ENCODE measurements around the gene NDUFC2. TPM values are rescaled to one million over a fixed set of nuclear protein-coding genes. Genes with fewer than 3 reads are reported as not detected.
A peak's percentile ranks its signal among the peaks of the same experiment; 100 is the strongest.

Gene NDUFC2
- total RNA-seq, 1 donor from 2014 or later, result 98.5 TPM

- no peaks in the 10 kb centered on the region for H3K27me3 ChIP-seq (ENCODE audit: control insufficient read depth, insufficient read depth, low read length)
Observed at GRCh38 chr11:78025378-78025777, 54.3 kb downstream of the NDUFC2 start.

GRCh38 chr11:78023426-78023825 lies 56.2 kb downstream of the NDUFC2 start:
- Histone ChIP-seq H3K27me3 (ENCODE audit: control insufficient read depth, insufficient read depth, low read length) (no peaks in the 10 kb centered on the region), H3K4me3 (ENCODE audit: low read depth, low read length) (peak overlapping the region; percentile 53), H3K36me3 (ENCODE audit: control insufficient read depth, insufficient read depth, low read length) (no peaks in the 10 kb centered on the region)
- no peak for DNase-seq (ENCODE audit: low read depth)
- no peak for TF ChIP-seq CTCF (IDR thresholded peaks at IDR 0.05; ENCODE audit: insufficient read depth, low read length, poor library complexity, severe bottlenecking)

More at GRCh38 chr11:78025378-78025777, 54.3 kb downstream of the NDUFC2 start:
- no peak for DNase-seq (ENCODE audit: low read depth)
- no peaks in the 10 kb centered on the region for H3K36me3 ChIP-seq (ENCODE audit: control insufficient read depth, insufficient read depth, low read length)
- TF ChIP-seq CTCF (IDR thresholded peaks at IDR 0.05; ENCODE audit: insufficient read depth, low read length, poor library complexity, severe bottlenecking), result no peak
- H3K4me3 ChIP-seq (ENCODE audit: low read depth, low read length), result no peak overlapping the region

- no peak for DNase-seq (ENCODE audit: low read depth)
- Histone ChIP-seq H3K4me3 (ENCODE audit: low read depth, low read length) (peak within 1 kb of the TSS; percentile 53), H3K27me3 (ENCODE audit: control insufficient read depth, insufficient read depth, low read length) (no peaks in the 10 kb centered on the region), H3K36me3 (ENCODE audit: control insufficient read depth, insufficient read depth, low read length) (no peaks in the 10 kb centered on the region)
- TF ChIP-seq CTCF (IDR thresholded peaks at IDR 0.05; ENCODE audit: insufficient read depth, low read length, poor library complexity, severe bottlenecking), result no peak
Observed at GRCh38 chr11:78022397-78023396, 57.0 kb downstream of the NDUFC2 start, which contains the start of gene KCTD14. KCTD14 (minus strand) TSS chr11:78023276; CDS start chr11:78023249, 27 bp downstream.

- DNase-seq (ENCODE audit: low read depth), result no peak
- Histone ChIP-seq H3K27me3 (ENCODE audit: control insufficient read depth, insufficient read depth, low read length) (no peaks in the 10 kb centered on the region), H3K4me3 (ENCODE audit: low read depth, low read length) (no peak overlapping the region), H3K36me3 (ENCODE audit: control insufficient read depth, insufficient read depth, low read length) (no peaks in the 10 kb centered on the region)
- no peak for TF ChIP-seq CTCF (IDR thresholded peaks at IDR 0.05; ENCODE audit: insufficient read depth, low read length, poor library complexity, severe bottlenecking)
Observed at GRCh38 chr11:78021611-78022010, 58.1 kb downstream of the NDUFC2 start.

GRCh38 chr11:78020246-78020645 lies 59.4 kb downstream of the NDUFC2 start:
- no peaks in the 10 kb centered on the region for H3K27me3 ChIP-seq (ENCODE audit: control insufficient read depth, insufficient read depth, low read length)
- no peaks in the 10 kb centered on the region for H3K36me3 ChIP-seq (ENCODE audit: control insufficient read depth, insufficient read depth, low read length)
- H3K4me3 ChIP-seq (ENCODE audit: low read depth, low read length), result no peak overlapping the region
- no peak for TF ChIP-seq CTCF (IDR thresholded peaks at IDR 0.05; ENCODE audit: insufficient read depth, low read length, poor library complexity, severe bottlenecking)
- DNase-seq (ENCODE audit: low read depth), result no peak
